DND-41 (cell line): ENCODE data around the gene TEX9.

Experiments
- ATAC-seq: fragments of 200-7000 bp; cut with Tn5 transposase; 3 replicates; pipeline ENCODE4 v1.9.1; 2021; ENCODE audit warnings: low read depth; ENCODE audit not compliant: insufficient read depth
- DNase-seq: peaks from one replicate; pipeline ENCODE4 v3.0.0-alpha.2; 2020
- H2AFZ ChIP-seq: 2 replicates; pipeline ENCODE4 v1.6.0; 2012; ENCODE audit warnings: low read depth, low read length
- H3K27ac ChIP-seq: 2 replicates; pipeline ENCODE4 v1.5.1; 2012; ENCODE audit warnings: low read length, inconsistent platforms
- H3K27me3 ChIP-seq: fragments of 200-600 bp; sonication (generic); 2 replicates; pipeline ENCODE4 v1.6.0; 2012; ENCODE audit warnings: low read length, mild to moderate bottlenecking, inconsistent platforms; ENCODE audit not compliant: insufficient read depth, poor library complexity
- H3K36me3 ChIP-seq: 2 replicates; pipeline ENCODE4 v1.5.1; 2012; ENCODE audit warnings: low read length, inconsistent platforms; ENCODE audit not compliant: insufficient read depth
- H3K4me1 ChIP-seq: 2 replicates; pipeline ENCODE4 v1.5.1; 2012; ENCODE audit warnings: mild to moderate bottlenecking, low read length; ENCODE audit not compliant: insufficient read depth
- H3K4me2 ChIP-seq: 2 replicates; pipeline ENCODE4 v1.6.0; 2012; ENCODE audit warnings: mild to moderate bottlenecking, moderate library complexity, low read length, inconsistent platforms; ENCODE audit not compliant: insufficient read depth
- H3K4me3 ChIP-seq, 2 experiments: fragments of 200-600 bp in 1 of 2; shearing (Covaris generic) in 1 of 2; 2 replicates each; pipeline ENCODE4 v1.5.1; 2012 to 2016; ENCODE audit warnings: inconsistent platforms in 2 of 2, low read length in 2 of 2, mild to moderate bottlenecking in 2 of 2, low read depth in 1 of 2, moderate library complexity in 1 of 2
- H3K79me2 ChIP-seq: 2 replicates; pipeline ENCODE4 v1.6.0; 2012; ENCODE audit warnings: low read length, inconsistent platforms; ENCODE audit not compliant: insufficient read depth
- H3K9ac ChIP-seq: 2 replicates; pipeline ENCODE4 v1.6.0; 2012; ENCODE audit warnings: low read depth, mild to moderate bottlenecking, inconsistent platforms, low read length, moderate library complexity
- H3K9me3 ChIP-seq: 2 replicates; pipeline ENCODE4 v1.5.1; 2012; ENCODE audit warnings: low read length, moderate library complexity, mild to moderate bottlenecking, inconsistent platforms; ENCODE audit not compliant: insufficient read depth, severe bottlenecking
- H4K20me1 ChIP-seq: 2 replicates; pipeline ENCODE4 v1.6.0; 2012; ENCODE audit warnings: low read length; ENCODE audit not compliant: insufficient read depth
- CTCF ChIP-seq: IDR thresholded peaks from 2 replicates; pipeline ENCODE4 v1.5.1; 2012; ENCODE audit warnings: borderline replicate concordance, low read length, moderate library complexity, mild to moderate bottlenecking; ENCODE audit not compliant: poor library complexity, severe bottlenecking; ENCODE audit errors: extremely low read depth
- EZH2 ChIP-seq: IDR thresholded peaks from 3 replicates; pipeline ENCODE4 v1.6.1; 2012; ENCODE audit warnings: borderline replicate concordance, low read depth, mild to moderate bottlenecking, moderate library complexity, low read length, inconsistent platforms; ENCODE audit not compliant: severe bottlenecking

The TEX9 gene

GRCh38 chr15:56346414-56346813 is 18.8 kb upstream of the TEX9 start:
- DNase-seq: no peak
- H3K79me2 ChIP-seq: no peaks in the 10 kb centered on the region
- no peak overlapping the region for H3K4me3 ChIP-seq
- no peaks in the 10 kb centered on the region for H3K9me3 ChIP-seq
- H3K27ac ChIP-seq: no peak overlapping the region
- H4K20me1 ChIP-seq: no peaks in the 10 kb centered on the region
- TF ChIP-seq EZH2 (no peak), CTCF (no peak)
- H3K4me1 ChIP-seq: no peaks in the 10 kb centered on the region
- H3K4me2 ChIP-seq: no peak overlapping the region
- no peaks in the 10 kb centered on the region for H3K27me3 ChIP-seq
- no peak overlapping the region for H3K9ac ChIP-seq
- no peak overlapping the region for H2AFZ ChIP-seq
- H3K36me3 ChIP-seq: no peaks in the 10 kb centered on the region
- no peak for ATAC-seq

- no peaks in the 10 kb centered on the region for H3K27me3 ChIP-seq
- H2AFZ ChIP-seq: no peak overlapping the region
- H3K36me3 ChIP-seq: no peaks in the 10 kb centered on the region
- H3K27ac ChIP-seq: no peak overlapping the region
- H3K4me1 ChIP-seq: no peaks in the 10 kb centered on the region
- no peaks in the 10 kb centered on the region for H4K20me1 ChIP-seq
- no peak for ATAC-seq
- TF ChIP-seq CTCF (no peak), EZH2 (no peak)
- no peaks in the 10 kb centered on the region for H3K79me2 ChIP-seq
- no peaks in the 10 kb centered on the region for H3K9me3 ChIP-seq
- H3K9ac ChIP-seq: no peak overlapping the region
- H3K4me2 ChIP-seq: no peak overlapping the region
- no peak overlapping the region for H3K4me3 ChIP-seq
- no peak for DNase-seq
Observed at GRCh38 chr15:56349554-56349953, 15.7 kb upstream of the TEX9 start.

- ATAC-seq (no peak), DNase-seq (no peak)
- Histone ChIP-seq H3K27ac (no peak overlapping the region), H3K36me3 (no peaks in the 10 kb centered on the region), H4K20me1 (no peaks in the 10 kb centered on the region), H3K9ac (no peak overlapping the region), H3K27me3 (no peaks in the 10 kb centered on the region), H3K79me2 (no peaks in the 10 kb centered on the region), H2AFZ (no peak overlapping the region), H3K9me3 (no peaks in the 10 kb centered on the region), H3K4me1 (no peaks in the 10 kb centered on the region), H3K4me2 (no peak overlapping the region), H3K4me3 (no peak overlapping the region)
- no peak for TF ChIP-seq CTCF
- no peak for TF ChIP-seq EZH2
Observed at GRCh38 chr15:56351353-56351752, 13.9 kb upstream of the TEX9 start.

- H4K20me1 ChIP-seq: no peaks in the 10 kb centered on the region
- H3K9me3 ChIP-seq: no peaks in the 10 kb centered on the region
- ATAC-seq: no peak
- TF ChIP-seq CTCF (no peak), EZH2 (no peak)
- no peak overlapping the region for H3K4me3 ChIP-seq
- no peak overlapping the region for H3K9ac ChIP-seq
- H3K36me3 ChIP-seq: no peaks in the 10 kb centered on the region
- no peak overlapping the region for H3K27ac ChIP-seq
- H3K27me3 ChIP-seq: no peaks in the 10 kb centered on the region
- H3K4me2 ChIP-seq: no peak overlapping the region
- H3K4me1 ChIP-seq: no peaks in the 10 kb centered on the region
- no peak overlapping the region for H2AFZ ChIP-seq
- DNase-seq: no peak
- no peaks in the 10 kb centered on the region for H3K79me2 ChIP-seq
Observed at GRCh38 chr15:56351957-56352506, 13.2 kb upstream of the TEX9 start.
